H1 (cell line): Measurements from ENCODE around the gene EML5. TPM values are rescaled to one million over a fixed set of nuclear protein-coding genes. Genes with fewer than 3 reads are reported as not detected.

Experiments used
- CTCF ChIA-PET: fragments of 300-600 bp; sonication (Branson Sonifier 250); formaldehyde crosslinking; loops from one replicate; lab custom pipeline; 2021; ENCODE audit not compliant: partially characterized antibody; lab: Charles Lee
- POLR2A ChIA-PET: fragments of 300-600 bp; sonication (Branson Sonifier 250); formaldehyde crosslinking; loops from one replicate; lab custom pipeline; 2021; ENCODE audit warnings: inconsistent platforms; ENCODE audit not compliant: partially characterized antibody; lab: Charles Lee
- DNase-seq, 2 experiments: peaks; one replicate each; pipeline versions ENCODE4 v3.0.0 to v3.0.0-alpha.2; 2010 to 2022; ENCODE audit warnings: low spot score in 2 of 2, low read depth in 1 of 2, mixed read lengths in 1 of 2
- FAIRE-seq: peaks from 2 replicates; lab custom pipeline; 2011; peaks lifted over from hg19 to GRCh38; lab: Jason Lieb, UNC
- H2AFZ ChIP-seq: 2 replicates; pipeline ENCODE4 v1.8.1; 2012; ENCODE audit warnings: low read length, inconsistent platforms
- H2AK5ac ChIP-seq: 2 replicates; pipeline ENCODE4 v1.6.1; 2013; ENCODE audit warnings: low read depth, low read length
- H2BK120ac ChIP-seq: replicated peaks from 2 replicates; pipeline ENCODE3; 2013; ENCODE audit warnings: low read depth, low read length, inconsistent platforms
- H2BK12ac ChIP-seq: 2 replicates; pipeline ENCODE4 v1.6.1; 2013; ENCODE audit warnings: low read depth, low read length
- H2BK15ac ChIP-seq: 2 replicates; pipeline ENCODE4 v1.6.1; 2013; ENCODE audit warnings: low read length
- H2BK20ac ChIP-seq: 2 replicates; pipeline ENCODE4 v1.6.1; 2013; ENCODE audit warnings: low read length
- H2BK5ac ChIP-seq: 2 replicates; pipeline ENCODE4 v1.6.1; 2013; ENCODE audit warnings: low read depth, low read length
- H3K14ac ChIP-seq: 2 replicates; pipeline ENCODE4 v1.6.1; 2013; ENCODE audit warnings: inconsistent platforms; ENCODE audit not compliant: insufficient read length
- H3K18ac ChIP-seq: 2 replicates; pipeline ENCODE4 v1.6.1; 2013; ENCODE audit warnings: low read length; ENCODE audit errors: extremely low read depth
- H3K23ac ChIP-seq: 2 replicates; pipeline ENCODE4 v1.6.1; 2013; ENCODE audit warnings: inconsistent platforms; ENCODE audit not compliant: insufficient read length
- H3K23me2 ChIP-seq: 2 replicates; pipeline ENCODE4 v1.6.1; 2013; ENCODE audit warnings: low read depth, low read length
- H3K27ac ChIP-seq: 2 replicates; pipeline ENCODE4 v1.6.1; 2011; ENCODE audit warnings: low read depth, low read length, inconsistent platforms
- H3K27me3 ChIP-seq, 4 experiments: replicated peaks in 1 of 4; 1 replicate in 1 of 4; 2 replicates in 3 of 4; pipeline versions ENCODE4 v1.6.1 to v1.8.1; 2011 to 2013; ENCODE audit warnings: low read length in 3 of 4, mild to moderate bottlenecking in 3 of 4, inconsistent platforms in 2 of 4, mixed read lengths in 2 of 4, moderate library complexity in 1 of 4; ENCODE audit not compliant: control insufficient read depth in 3 of 4, insufficient read depth in 3 of 4; ENCODE audit errors: extremely low read depth in 1 of 4
- H3K36me3 ChIP-seq, 4 experiments: 2 replicates each; pipeline versions ENCODE4 v1.6.1 to v1.8.1; 2011 to 2013; ENCODE audit warnings: mild to moderate bottlenecking in 4 of 4, low read length in 3 of 4, moderate library complexity in 2 of 4, control low read depth in 1 of 4, inconsistent platforms in 1 of 4; ENCODE audit not compliant: insufficient read depth in 4 of 4, control insufficient read depth in 2 of 4
- H3K4ac ChIP-seq: replicated peaks from 2 replicates; pipeline ENCODE3; 2013; ENCODE audit warnings: low read length, low read depth, mixed read lengths, inconsistent platforms; ENCODE audit not compliant: insufficient read length
- H3K4me1 ChIP-seq, 4 experiments: replicated peaks in 1 of 4; 1 replicate in 1 of 4; 2 replicates in 3 of 4; pipeline versions ENCODE4 v1.6.1 to v1.8.1; 2011 to 2013; ENCODE audit warnings: low read length in 3 of 4, inconsistent platforms in 2 of 4, mixed read lengths in 1 of 4; ENCODE audit not compliant: insufficient read depth in 4 of 4, control insufficient read depth in 3 of 4
- H3K4me2 ChIP-seq, 2 experiments: 2 replicates each; pipeline versions ENCODE4 v1.6.1 to v1.8.1; 2011 to 2013; ENCODE audit warnings: low read depth in 2 of 2, low read length in 2 of 2, control low read depth in 1 of 2, inconsistent platforms in 1 of 2, mild to moderate bottlenecking in 1 of 2; ENCODE audit not compliant: insufficient read depth in 1 of 2
- H3K4me3 ChIP-seq, 4 experiments: fragments of 200-600, 300-600 bp in 1 of 4; sonication (generic), shearing (Covaris generic), sonication (Bioruptor Twin) in 1 of 4; 2 replicates each; pipeline versions ENCODE4 v1.5.1 to v1.8.1; 2011 to 2016; ENCODE audit warnings: low read length in 4 of 4, low read depth in 3 of 4, control low read depth in 2 of 4, inconsistent platforms in 2 of 4, mild to moderate bottlenecking in 2 of 4, mixed read lengths in 1 of 4, moderate library complexity in 1 of 4; ENCODE audit not compliant: insufficient read depth in 2 of 4; ENCODE audit errors: extremely low read depth in 1 of 4
- H3K56ac ChIP-seq: replicated peaks from 2 replicates; pipeline ENCODE3; 2013; ENCODE audit warnings: low read depth, mild to moderate bottlenecking, mixed read lengths, low read length, inconsistent platforms; ENCODE audit not compliant: insufficient read length
- H3K79me1 ChIP-seq: 2 replicates; pipeline ENCODE4 v1.6.1; 2013; ENCODE audit warnings: low read depth, low read length, control low read depth
- H3K79me2 ChIP-seq, 2 experiments: 2 replicates each; pipeline versions ENCODE4 v1.6.1 to v1.8.1; 2012 to 2013; ENCODE audit warnings: low read length in 2 of 2, mild to moderate bottlenecking in 2 of 2, inconsistent platforms in 1 of 2; ENCODE audit not compliant: insufficient read depth in 2 of 2, control insufficient read depth in 1 of 2
- H3K9ac ChIP-seq, 4 experiments: replicated peaks in 1 of 4; 1 replicate in 1 of 4; 2 replicates in 3 of 4; pipeline versions ENCODE4 v1.6.1 to v1.8.1; 2011 to 2013; ENCODE audit warnings: low read depth in 3 of 4, low read length in 3 of 4, control low read depth in 2 of 4, mild to moderate bottlenecking in 2 of 4, moderate library complexity in 2 of 4, inconsistent platforms in 1 of 4; ENCODE audit errors: extremely low read depth in 1 of 4
- H3K9me3 ChIP-seq, 2 experiments: 2 replicates each; pipeline versions ENCODE4 v1.6.1 to v1.8.1; 2012 to 2013; ENCODE audit warnings: mild to moderate bottlenecking in 2 of 2, moderate library complexity in 2 of 2, control low read depth in 1 of 2, inconsistent platforms in 1 of 2, low read depth in 1 of 2, low read length in 1 of 2, mixed read lengths in 1 of 2; ENCODE audit not compliant: insufficient read depth in 2 of 2
- H4K20me1 ChIP-seq, 2 experiments: replicated peaks in 1 of 2; 2 replicates each; pipeline versions ENCODE3 to v1.8.1; 2011 to 2013; ENCODE audit warnings: inconsistent platforms in 2 of 2, low read length in 2 of 2, mild to moderate bottlenecking in 1 of 2; ENCODE audit not compliant: insufficient read depth in 2 of 2, control insufficient read depth in 1 of 2
- H4K5ac ChIP-seq: 2 replicates; pipeline ENCODE4 v1.6.1; 2013; ENCODE audit warnings: low read length, low read depth, mixed read lengths, inconsistent platforms; ENCODE audit not compliant: insufficient read length
- H4K8ac ChIP-seq: 2 replicates; pipeline ENCODE4 v1.8.0; 2013; ENCODE audit warnings: mild to moderate bottlenecking, moderate library complexity, low read length, inconsistent platforms; ENCODE audit not compliant: insufficient read depth; ENCODE audit errors: extremely low read depth
- H4K91ac ChIP-seq: replicated peaks from 2 replicates; pipeline ENCODE3; 2013; ENCODE audit warnings: low read length, mixed read lengths, inconsistent platforms; ENCODE audit not compliant: insufficient read length
- WGBS, 2 experiments: shearing (Covaris generic) in 1 of 2; methylation state at CpG; one replicate each; pipeline versions ENCODE4 v1.1.6 to v1.1.7; 2013 to 2015; ENCODE audit warnings: low lambda C conversion rate in 2 of 2, mixed read lengths in 2 of 2, inconsistent platforms in 1 of 2, low coverage in 1 of 2, missing lambda C conversion rate in 1 of 2; ENCODE audit not compliant: insufficient replicate concordance in 2 of 2, insufficient coverage in 1 of 2, insufficient read length in 1 of 2; ENCODE audit errors: extremely low coverage in 1 of 2, missing lambda C conversion rate in 1 of 2; 5-methylcytosine and 5-hydroxymethylcytosine counted together
- polyA plus RNA-seq, 7 experiments: library from polyadenylated mRNA; depleted of rRNA in 3 of 7; stranded (reverse) in 5 of 7; unstranded in 2 of 7; fragments of >200 nt in 5 of 7; fragments of 200-250 nt in 2 of 7; gene quantifications; 1 replicate in 5 of 7; 2 replicates in 1 of 7; 4 replicates in 1 of 7; pipeline versions ENCODE4 v1.2.1 to v1.2.3, GENCODE V29; 2011 to 2013; ENCODE audit warnings: missing spikeins in 2 of 7, mixed read lengths in 2 of 7
- total RNA-seq: library from RNA; stranded (reverse); fragmentation: NEBNext Ultra II Directional; extraction: Animal tissue kit (Norgen Biotek cat#: 25700); gene quantifications from 2 replicates; pipeline ENCODE4 v1.2.1, GENCODE V29; 2021
- TF ChIP-seq, protein P1 (sequence below), 3 experiments: IDR thresholded peaks; 1 replicate in 2 of 3; 2 replicates in 1 of 3; pipeline versions ENCODE4 v1.5.1 to v1.6.1; 2011; ENCODE audit warnings: low read length in 3 of 3, mild to moderate bottlenecking in 3 of 3, inconsistent platforms in 2 of 3, low read depth in 1 of 3, moderate library complexity in 1 of 3; ENCODE audit not compliant: insufficient read depth in 1 of 3; ENCODE audit errors: control extremely low read depth in 1 of 3

EML5 gene
- total and polyA plus RNA-seq, 2 of the 8 experiments (the other 6 are each of a cell fraction or from before 2014, with no cell fraction given) = 0.39 to 0.88 TPM

DNA sequence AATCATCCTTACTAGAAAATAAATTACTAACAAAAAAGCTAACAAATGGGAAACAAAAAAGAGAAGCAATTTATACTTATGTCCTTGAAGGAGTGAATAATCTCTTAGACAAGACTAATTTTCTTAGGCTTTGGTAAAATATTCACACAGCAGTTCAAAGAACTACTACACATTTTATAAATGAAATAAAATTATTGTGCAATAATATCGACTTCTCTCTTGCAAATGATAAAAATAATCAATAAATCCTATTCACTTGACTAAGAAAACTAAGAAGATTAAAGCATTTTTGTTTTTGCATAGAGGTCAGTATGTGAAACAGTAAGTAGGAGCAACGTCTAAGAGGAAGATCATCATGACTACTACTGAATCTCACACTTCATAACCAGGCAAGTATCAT, 82.0 kb downstream of the EML5 start:
- no peak overlapping the region for H3K56ac ChIP-seq
- H2BK12ac ChIP-seq = no peak overlapping the region
- 78% methylated on average over 2 of the region's 2 CpGs; no CpG with 5 or more reads in 1 of the 2 experiments for WGBS, 2 experiments
- FAIRE-seq = no peak
- no peak for DNase-seq
- ChIA-PET CTCF (no interaction called here), POLR2A (no interaction called here)
- no peak overlapping the region for H3K4me3 ChIP-seq
- H3K27me3 ChIP-seq = no peaks in the 10 kb centered on the region
- no peak overlapping the region for H2AK5ac ChIP-seq
- no peak overlapping the region for H3K9ac ChIP-seq
- no peak overlapping the region for H4K5ac ChIP-seq
- no peak overlapping the region for H2BK120ac ChIP-seq
- TF ChIP-seq, protein P1, sequence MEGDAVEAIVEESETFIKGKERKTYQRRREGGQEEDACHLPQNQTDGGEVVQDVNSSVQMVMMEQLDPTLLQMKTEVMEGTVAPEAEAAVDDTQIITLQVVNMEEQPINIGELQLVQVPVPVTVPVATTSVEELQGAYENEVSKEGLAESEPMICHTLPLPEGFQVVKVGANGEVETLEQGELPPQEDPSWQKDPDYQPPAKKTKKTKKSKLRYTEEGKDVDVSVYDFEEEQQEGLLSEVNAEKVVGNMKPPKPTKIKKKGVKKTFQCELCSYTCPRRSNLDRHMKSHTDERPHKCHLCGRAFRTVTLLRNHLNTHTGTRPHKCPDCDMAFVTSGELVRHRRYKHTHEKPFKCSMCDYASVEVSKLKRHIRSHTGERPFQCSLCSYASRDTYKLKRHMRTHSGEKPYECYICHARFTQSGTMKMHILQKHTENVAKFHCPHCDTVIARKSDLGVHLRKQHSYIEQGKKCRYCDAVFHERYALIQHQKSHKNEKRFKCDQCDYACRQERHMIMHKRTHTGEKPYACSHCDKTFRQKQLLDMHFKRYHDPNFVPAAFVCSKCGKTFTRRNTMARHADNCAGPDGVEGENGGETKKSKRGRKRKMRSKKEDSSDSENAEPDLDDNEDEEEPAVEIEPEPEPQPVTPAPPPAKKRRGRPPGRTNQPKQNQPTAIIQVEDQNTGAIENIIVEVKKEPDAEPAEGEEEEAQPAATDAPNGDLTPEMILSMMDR (IDR thresholded peaks at IDR 0.05; ENCODE audit: control extremely low read depth in 1 of 3, insufficient read depth in 1 of 3, low read depth in 1 of 3, low read length in 3 of 3) = no peak
- H2BK15ac ChIP-seq = no peak overlapping the region
- H3K79me2 ChIP-seq = no peaks in the 10 kb centered on the region
- no peaks in the 10 kb centered on the region for H3K4me1 ChIP-seq
- no peaks in the 10 kb centered on the region for H3K36me3 ChIP-seq
- H3K4ac ChIP-seq = no peak overlapping the region
- no peak overlapping the region for H2BK20ac ChIP-seq
- no peak overlapping the region for H4K8ac ChIP-seq
- no peak overlapping the region for H3K27ac ChIP-seq
- no peak overlapping the region for H3K23ac ChIP-seq
- H3K14ac ChIP-seq = no peak overlapping the region
- no peaks in the 10 kb centered on the region for H3K79me1 ChIP-seq
- H2AFZ ChIP-seq = no peak overlapping the region
- no peaks in the 10 kb centered on the region for H3K23me2 ChIP-seq
- H2BK5ac ChIP-seq = no peak overlapping the region
- H3K18ac ChIP-seq = no peak overlapping the region
- no peak overlapping the region for H3K4me2 ChIP-seq
- no peaks in the 10 kb centered on the region for H3K9me3 ChIP-seq
- H4K91ac ChIP-seq = no peak overlapping the region
- no peaks in the 10 kb centered on the region for H4K20me1 ChIP-seq
